Hepatocyte (in vitro differentiated cells): Measurements from ENCODE around the gene REPS2.

Experiments
- EZH2 ChIP-seq: fragments of 200-600 bp; sonication (generic); IDR thresholded peaks from 2 replicates; pipeline ENCODE4 v1.6.1; 2016; ENCODE audit warnings: antibody characterized with exemption, mild to moderate bottlenecking, borderline replicate concordance
- EZH2phosphoT487 ChIP-seq: fragments of 200-600 bp; sonication (generic); IDR thresholded peaks from one replicate; pipeline ENCODE4 v1.6.1; 2018; ENCODE audit warnings: antibody characterized with exemption, mild to moderate bottlenecking, low read depth, moderate library complexity; ENCODE audit not compliant: unreplicated experiment, severe bottlenecking
- TF ChIP-seq, protein P1 (sequence below): fragments of 200-600 bp; sonication (generic); IDR thresholded peaks from 2 replicates; pipeline ENCODE4 v1.5.1; 2016; ENCODE audit warnings: antibody characterized with exemption, mild to moderate bottlenecking; ENCODE audit not compliant: poor library complexity

DNA sequence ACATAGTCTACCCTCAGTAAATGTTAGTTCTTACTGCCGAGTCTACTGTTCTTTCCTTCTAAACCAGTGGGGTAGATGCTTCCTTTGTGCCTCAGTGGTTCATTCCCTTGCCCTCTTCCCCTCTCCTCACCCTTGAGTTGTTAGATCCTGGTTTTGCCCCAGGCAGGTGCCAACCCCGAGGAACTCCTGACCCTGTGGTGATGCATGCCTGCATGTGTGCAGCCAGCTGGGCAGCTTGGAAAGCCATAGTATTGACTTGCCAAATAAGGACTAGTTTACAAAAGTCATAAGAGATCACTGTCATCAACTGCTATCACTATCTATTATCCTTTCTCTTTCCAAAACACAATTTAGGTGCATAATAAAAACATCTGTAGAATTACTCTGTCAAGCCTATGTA, 50.9 kb downstream of the REPS2 start:
- TF ChIP-seq, protein P1, sequence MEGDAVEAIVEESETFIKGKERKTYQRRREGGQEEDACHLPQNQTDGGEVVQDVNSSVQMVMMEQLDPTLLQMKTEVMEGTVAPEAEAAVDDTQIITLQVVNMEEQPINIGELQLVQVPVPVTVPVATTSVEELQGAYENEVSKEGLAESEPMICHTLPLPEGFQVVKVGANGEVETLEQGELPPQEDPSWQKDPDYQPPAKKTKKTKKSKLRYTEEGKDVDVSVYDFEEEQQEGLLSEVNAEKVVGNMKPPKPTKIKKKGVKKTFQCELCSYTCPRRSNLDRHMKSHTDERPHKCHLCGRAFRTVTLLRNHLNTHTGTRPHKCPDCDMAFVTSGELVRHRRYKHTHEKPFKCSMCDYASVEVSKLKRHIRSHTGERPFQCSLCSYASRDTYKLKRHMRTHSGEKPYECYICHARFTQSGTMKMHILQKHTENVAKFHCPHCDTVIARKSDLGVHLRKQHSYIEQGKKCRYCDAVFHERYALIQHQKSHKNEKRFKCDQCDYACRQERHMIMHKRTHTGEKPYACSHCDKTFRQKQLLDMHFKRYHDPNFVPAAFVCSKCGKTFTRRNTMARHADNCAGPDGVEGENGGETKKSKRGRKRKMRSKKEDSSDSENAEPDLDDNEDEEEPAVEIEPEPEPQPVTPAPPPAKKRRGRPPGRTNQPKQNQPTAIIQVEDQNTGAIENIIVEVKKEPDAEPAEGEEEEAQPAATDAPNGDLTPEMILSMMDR: no peak
- TF ChIP-seq EZH2: no peak
- TF ChIP-seq EZH2phosphoT487: no peak
